ENCODE data around the gene RABGGTA.
"Not testable (repeated sequence)": the region's sequence is repeated elsewhere in the genome, so short reads cannot be mapped to it uniquely, and the experiment has no call there.

The RABGGTA gene

GRCh38 chr14:24238123-24238522 lies 33.3 kb downstream of the RABGGTA start:
- DNase-seq, result peak; percentile 7

GRCh38 chr14:24237463-24237955 lies 33.9 kb downstream of the RABGGTA start:
- no peak for DNase-seq

GRCh38 chr14:24236689-24237462 lies 34.5 kb downstream of the RABGGTA start:
- no peak for DNase-seq

GRCh38 chr14:24235804-24236688 lies 35.4 kb downstream of the RABGGTA start:
- no peak for DNase-seq

- no peak for DNase-seq
These were observed 37.0 kb downstream of the RABGGTA start for GRCh38 chr14:24234095-24235005.

- no peak for DNase-seq
These were observed 37.9 kb downstream of the RABGGTA start for GRCh38 chr14:24233538-24233866.

GRCh38 chr14:24232645-24233537 lies 38.5 kb downstream of the RABGGTA start, which contains the start of gene GMPR2:
Gene GMPR2 (plus strand): TSS chr14:24232929. CDS start chr14:24233254, 325 bp downstream.
- peak; percentile 30 for DNase-seq

GRCh38 chr14:24232121-24232644 lies 39.2 kb downstream of the RABGGTA start, which contains the start of gene NEDD8:
Gene NEDD8 (minus strand): TSS chr14:24232367. CDS start chr14:24232267, 100 bp downstream.
- DNase-seq, result peak; percentile 89

GRCh38 chr14:24231263-24232120 lies 39.9 kb downstream of the RABGGTA start:
- peak; percentile 8 for DNase-seq

GRCh38 chr14:24228902-24229301 lies 42.5 kb downstream of the RABGGTA start:
- no peak for DNase-seq

GRCh38 chr14:24226473-24226872 lies 44.9 kb downstream of the RABGGTA start:
- no peak for DNase-seq

GRCh38 chr14:24224618-24225071 lies 46.8 kb downstream of the RABGGTA start:
- no peak for DNase-seq

- not testable (repeated sequence) for DNase-seq
These were observed 48.4 kb downstream of the RABGGTA start for GRCh38 chr14:24222987-24223386.

GRCh38 chr14:24219521-24219920 lies 51.9 kb downstream of the RABGGTA start:
- DNase-seq, result no peak

- no peak for DNase-seq
These were observed 52.3 kb downstream of the RABGGTA start for GRCh38 chr14:24219080-24219479.

GRCh38 chr14:24216876-24217275 lies 54.5 kb downstream of the RABGGTA start:
- DNase-seq, result not testable (repeated sequence)

- DNase-seq, result no peak
These were observed 55.1 kb downstream of the RABGGTA start for GRCh38 chr14:24216345-24216699.

Measured in CD4-positive, alpha-beta T cell treated with Interleukin-17A for 4 hours (primary cell).